ENCODE results near the gene AATK. TPM values are rescaled to one million over a fixed set of nuclear protein-coding genes. Genes with fewer than 3 reads are reported as not detected.

The AATK gene
- total and polyA plus RNA-seq, 12 donors = 0.73 to 23.3 (median 9.9) TPM

DNA sequence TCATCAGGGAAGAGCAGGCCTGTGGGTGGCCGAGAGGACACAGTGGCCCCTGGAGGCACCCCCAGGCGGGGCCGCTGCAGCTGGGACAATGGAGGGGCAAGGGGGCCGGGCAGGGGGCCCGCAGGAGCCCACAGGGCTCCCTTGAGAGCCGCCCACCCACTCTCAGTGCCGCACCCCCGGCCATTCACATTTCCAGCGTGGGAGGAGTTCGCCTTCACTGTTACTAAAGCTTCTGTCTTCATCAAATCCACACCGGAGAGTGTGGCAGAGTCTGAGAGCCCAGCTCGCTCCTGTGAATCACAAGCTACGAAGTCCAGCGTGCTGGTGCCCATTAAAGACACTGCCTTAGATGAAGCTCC is 21.6 kb downstream of the AATK start:
- Histone ChIP-seq H3K36me3 (replicated peaks in 1 of 2) (no peaks in the 10 kb centered on the region), H3K27me3 (no peaks in the 10 kb centered on the region), H3K27ac (no peak overlapping the region), H3K4me3 (no peak overlapping the region), H3K9me3 (replicated peaks in 1 of 3) (no peaks in the 10 kb centered on the region), H3K4me1 (replicated peaks in 1 of 2) (peaks cover 0 to 9% of the 10 kb centered on the region in 2 donors)
- intact Hi-C loops (cut with DNase I) = loop anchor here (5.0 to 10.0 kb wide), 4 partner anchors 53 to 340 kb away; no protein-coding TSS in a partner anchor
- 90 to 99% (median 94%) methylated on average over 7 to 14 of the region's 14 CpGs for WGBS, 4 donors
- DNase-seq = no peak
- TF ChIP-seq POLR2A (IDR thresholded peaks at IDR 0.05) = no peak

DNA sequence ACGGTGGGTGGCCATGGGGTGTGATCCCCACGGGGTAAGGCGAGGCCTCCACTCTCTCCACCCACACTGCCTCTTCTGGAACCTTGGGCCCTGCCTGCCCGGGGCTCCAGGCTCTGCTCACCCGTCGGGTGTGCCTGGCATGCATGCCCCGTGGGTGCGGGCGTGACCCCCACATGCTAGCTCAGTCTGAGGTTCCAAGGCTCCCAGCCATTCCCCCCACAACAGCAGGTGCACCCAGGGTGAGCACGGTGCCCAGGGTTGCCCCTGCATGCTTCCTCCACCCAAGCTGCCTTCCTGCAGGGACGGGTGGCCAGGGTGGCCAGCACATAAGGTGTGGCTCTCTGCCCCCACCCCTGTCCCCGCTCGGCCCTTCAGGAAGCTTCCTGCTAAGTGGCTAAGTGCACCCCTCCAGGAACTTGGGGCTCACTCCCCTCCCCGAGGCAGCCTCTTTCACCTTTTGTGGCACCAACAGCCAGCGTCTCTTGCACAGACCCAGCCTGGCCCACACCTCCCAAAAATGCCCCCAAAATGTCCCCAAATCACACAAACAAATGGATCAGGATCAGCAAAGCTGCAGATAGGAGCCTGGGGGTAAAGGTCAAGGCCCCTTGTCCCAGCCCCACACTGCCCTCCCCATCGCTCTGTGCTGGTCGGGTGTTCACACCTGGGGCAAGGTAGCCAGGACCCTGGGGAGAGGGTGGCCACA is 22.2 kb downstream of the AATK start:
- no peak for TF ChIP-seq POLR2A (IDR thresholded peaks at IDR 0.05)
- TF ChIP-seq, protein P1, sequence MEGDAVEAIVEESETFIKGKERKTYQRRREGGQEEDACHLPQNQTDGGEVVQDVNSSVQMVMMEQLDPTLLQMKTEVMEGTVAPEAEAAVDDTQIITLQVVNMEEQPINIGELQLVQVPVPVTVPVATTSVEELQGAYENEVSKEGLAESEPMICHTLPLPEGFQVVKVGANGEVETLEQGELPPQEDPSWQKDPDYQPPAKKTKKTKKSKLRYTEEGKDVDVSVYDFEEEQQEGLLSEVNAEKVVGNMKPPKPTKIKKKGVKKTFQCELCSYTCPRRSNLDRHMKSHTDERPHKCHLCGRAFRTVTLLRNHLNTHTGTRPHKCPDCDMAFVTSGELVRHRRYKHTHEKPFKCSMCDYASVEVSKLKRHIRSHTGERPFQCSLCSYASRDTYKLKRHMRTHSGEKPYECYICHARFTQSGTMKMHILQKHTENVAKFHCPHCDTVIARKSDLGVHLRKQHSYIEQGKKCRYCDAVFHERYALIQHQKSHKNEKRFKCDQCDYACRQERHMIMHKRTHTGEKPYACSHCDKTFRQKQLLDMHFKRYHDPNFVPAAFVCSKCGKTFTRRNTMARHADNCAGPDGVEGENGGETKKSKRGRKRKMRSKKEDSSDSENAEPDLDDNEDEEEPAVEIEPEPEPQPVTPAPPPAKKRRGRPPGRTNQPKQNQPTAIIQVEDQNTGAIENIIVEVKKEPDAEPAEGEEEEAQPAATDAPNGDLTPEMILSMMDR (IDR thresholded peaks at IDR 0.05) = no peak
- intact Hi-C loops (cut with DNase I) = loop anchor here (5.0 to 10.0 kb wide), 4 partner anchors 53 to 341 kb away; no protein-coding TSS in a partner anchor
- peaks cover 0 to 9% of the 10 kb centered on the region in 2 donors for H3K4me1 ChIP-seq (replicated peaks in 1 of 2)
- DNase-seq = no peak
- 86 to 89% (median 88%) methylated on average over 9 to 17 of the region's 17 CpGs for WGBS, 4 donors
- H3K27me3 ChIP-seq = no peaks in the 10 kb centered on the region
- no peak overlapping the region for H3K4me3 ChIP-seq
- no peak overlapping the region for H3K27ac ChIP-seq
- no peaks in the 10 kb centered on the region for H3K36me3 ChIP-seq (replicated peaks in 1 of 2)
- no peaks in the 10 kb centered on the region for H3K9me3 ChIP-seq (replicated peaks in 1 of 3)

DNA sequence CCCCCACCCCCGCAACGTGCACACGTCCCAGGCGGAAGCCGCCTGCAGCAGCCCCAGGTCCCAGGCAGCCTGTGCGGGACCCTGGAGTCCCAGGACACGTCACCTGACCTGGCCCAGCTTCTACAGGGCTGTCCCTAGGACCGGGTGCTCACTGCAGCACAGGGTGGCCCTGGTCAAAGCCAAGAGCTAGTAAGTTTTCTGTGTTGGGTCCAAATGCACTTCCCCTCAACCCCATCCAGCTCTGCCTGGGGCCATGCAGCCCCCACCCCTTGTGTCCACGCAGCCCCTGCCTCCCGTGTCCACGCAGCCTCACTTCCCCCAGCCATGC is 22.9 kb downstream of the AATK start:
- intact Hi-C loops (cut with DNase I) = loop anchor here (5.0 to 10.0 kb wide), 4 partner anchors 54 to 342 kb away; no protein-coding TSS in a partner anchor
- H3K27me3 ChIP-seq = no peaks in the 10 kb centered on the region
- no peak overlapping the region for H3K27ac ChIP-seq
- H3K4me3 ChIP-seq = no peak overlapping the region
- 66 to 90% (median 70%) methylated on average over 3 to 11 of the region's 11 CpGs for WGBS, 4 donors
- TF ChIP-seq, protein P1 (IDR thresholded peaks at IDR 0.05) = no peak
- TF ChIP-seq POLR2A (IDR thresholded peaks at IDR 0.05) = no peak
- no peaks in the 10 kb centered on the region for H3K36me3 ChIP-seq (replicated peaks in 1 of 2)
- no peak for DNase-seq
- no peaks in the 10 kb centered on the region for H3K9me3 ChIP-seq (replicated peaks in 1 of 3)
- peaks cover 0 to 9% of the 10 kb centered on the region in 2 donors for H3K4me1 ChIP-seq (replicated peaks in 1 of 2)

DNA sequence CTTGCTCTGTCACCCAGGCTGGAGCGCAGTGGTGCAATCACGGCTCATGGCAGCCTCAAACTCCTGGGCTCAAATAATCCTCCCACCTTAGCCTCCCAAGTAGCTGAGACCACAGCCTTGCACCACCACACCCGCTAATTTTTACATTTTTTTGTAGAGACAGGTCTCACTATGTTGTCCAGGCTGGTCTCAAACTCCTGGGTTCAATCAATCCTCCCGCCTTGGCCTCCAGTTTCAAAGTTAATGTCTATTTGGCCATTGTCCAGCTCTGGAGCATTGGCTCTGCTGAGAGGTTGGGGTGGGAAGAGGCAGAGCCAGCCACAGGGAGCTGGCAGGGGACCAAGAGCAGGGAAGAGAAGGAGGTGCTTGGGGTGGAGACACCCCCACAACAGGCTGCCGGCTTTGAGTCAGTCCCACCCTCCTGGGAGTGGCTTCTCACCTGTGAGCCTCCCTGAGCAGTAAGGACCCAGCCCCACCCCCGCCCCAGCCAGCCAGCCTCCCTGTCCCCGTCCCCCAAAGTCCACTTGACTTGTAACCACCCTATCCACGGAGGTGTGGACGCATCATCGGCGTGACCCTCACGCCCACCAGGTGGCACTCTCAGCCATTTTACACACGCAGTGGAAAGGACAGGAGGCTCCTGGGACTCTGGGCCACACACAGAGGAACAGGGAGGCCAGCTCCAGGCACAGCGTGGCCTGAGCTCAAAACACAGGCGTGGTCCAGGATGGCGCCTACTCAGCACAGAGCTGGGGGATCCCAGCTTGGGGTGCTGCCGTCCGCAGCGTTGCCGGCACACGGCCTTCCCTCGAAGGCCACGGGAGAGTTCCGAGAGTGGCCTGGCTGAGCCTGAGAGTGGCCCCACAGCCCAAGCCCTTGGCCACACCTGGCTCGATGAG is 23.5 kb downstream of the AATK start:
- Histone ChIP-seq H3K9me3 (replicated peaks in 1 of 3) (no peaks in the 10 kb centered on the region), H3K27me3 (no peaks in the 10 kb centered on the region), H3K36me3 (replicated peaks in 1 of 2) (no peaks in the 10 kb centered on the region), H3K4me3 (no peak overlapping the region), H3K4me1 (replicated peaks in 1 of 2) (peaks cover 0 to 9% of the 10 kb centered on the region in 2 donors), H3K27ac (no peak overlapping the region)
- DNase-seq = peak; percentile 81 to 94 (median 86)
- intact Hi-C loops (cut with DNase I) = loop anchor here (5.0 to 10.0 kb wide), 4 partner anchors 55 to 342 kb away; no protein-coding TSS in a partner anchor
- WGBS, 4 donors = 31 to 67% (median 39%) methylated on average over 5 to 25 of the region's 25 CpGs
- TF ChIP-seq POLR2A (IDR thresholded peaks at IDR 0.05) = no peak
- TF ChIP-seq, protein P1 (IDR thresholded peaks at IDR 0.05) = peak; percentile 58 to 82 (median 72)

Measured in adrenal gland (tissue), 12 donors.